ENCODE results near the gene MLLT6.

Gene MLLT6

DNA sequence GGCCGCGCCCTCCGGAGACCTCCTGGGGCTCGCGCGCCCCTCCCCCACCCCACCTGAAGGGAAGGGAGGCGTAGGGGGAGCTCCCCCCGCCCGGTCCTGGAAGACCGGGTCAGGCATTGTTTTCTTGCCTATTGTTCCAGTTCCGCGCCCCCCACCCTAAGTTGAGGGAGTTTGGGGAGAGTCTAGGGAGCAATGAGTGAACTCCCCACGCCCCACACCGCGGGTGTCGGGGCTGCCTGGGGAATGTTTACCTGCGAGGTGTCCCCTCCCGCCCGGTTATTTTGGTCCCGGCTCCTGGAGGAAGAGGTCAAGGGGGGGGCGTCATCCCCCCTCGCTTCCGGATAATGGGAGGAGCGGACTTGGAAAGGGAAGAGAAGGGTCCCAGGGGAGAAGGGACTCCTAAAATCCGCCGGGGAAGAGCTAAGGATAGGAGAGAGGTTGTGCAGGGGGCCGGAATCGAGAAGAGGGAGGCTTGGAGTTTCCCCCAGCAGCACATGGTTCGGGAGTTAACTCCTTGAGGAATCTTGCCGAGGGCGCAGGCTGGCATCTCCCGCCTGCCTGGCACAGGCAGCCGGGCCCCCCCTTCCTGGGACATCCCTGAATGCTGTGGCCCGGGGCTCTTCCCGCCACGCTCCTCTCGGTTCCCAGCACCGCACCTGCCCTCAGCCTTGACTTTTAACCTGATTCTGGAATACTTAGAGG is 881 bp downstream of the MLLT6 start:
- Histone ChIP-seq H3K36me3 (ENCODE audit: control insufficient read depth, insufficient read depth, low read length) (peaks cover 16% of the 10 kb centered on the region), H3K4me1 (ENCODE audit: control insufficient read depth, insufficient read depth, low read length) (peaks cover 14% of the 10 kb centered on the region), H3K27ac (ENCODE audit: low read depth, low read length) (peak overlapping the region; percentile 79), H3K27me3 (ENCODE audit: control insufficient read depth, insufficient read depth, low read length) (no peaks in the 10 kb centered on the region), H3K4me3 (ENCODE audit: low read length) (peak overlapping the region; percentile 62), H3K9ac (ENCODE audit: low read length) (peak overlapping the region; percentile 13)

DNA sequence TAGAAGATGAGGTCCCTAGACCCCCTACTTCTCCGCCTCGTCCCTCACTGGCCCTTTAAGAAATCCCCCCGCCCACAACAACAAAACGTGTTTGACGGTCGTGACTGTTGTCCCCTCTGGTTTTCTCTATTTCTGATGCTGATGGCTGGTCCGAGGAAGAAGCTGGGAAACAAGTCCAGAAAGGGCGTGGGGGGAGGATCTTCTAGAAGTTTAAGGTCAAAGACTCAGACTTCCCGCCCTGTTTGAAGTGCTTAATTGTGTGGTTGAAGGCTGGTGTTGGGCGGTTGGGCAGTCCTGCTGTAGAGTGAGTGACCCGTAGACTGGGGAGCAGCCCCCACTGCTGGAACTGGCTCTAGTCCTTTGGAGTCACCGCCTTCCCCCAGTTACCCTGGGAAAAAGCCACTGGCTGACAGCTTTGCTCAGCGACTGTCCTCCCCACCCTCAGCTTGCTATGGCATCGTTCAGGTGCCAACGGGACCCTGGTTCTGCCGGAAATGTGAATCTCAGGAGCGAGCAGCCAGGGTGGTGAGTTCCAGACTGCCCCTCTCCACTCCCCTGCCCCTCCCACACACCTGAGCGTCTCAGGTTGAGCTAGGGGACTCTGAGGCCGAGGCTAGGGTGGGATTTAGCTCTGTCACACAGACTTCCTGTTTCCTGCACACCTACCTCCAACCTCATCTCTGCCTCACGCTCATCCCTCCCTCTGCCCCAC is 1.6 kb downstream of the MLLT6 start:
- Histone ChIP-seq H3K9ac (ENCODE audit: low read length) (peak overlapping the region; percentile 13), H3K27ac (ENCODE audit: low read depth, low read length) (peak overlapping the region; percentile 79), H3K27me3 (ENCODE audit: control insufficient read depth, insufficient read depth, low read length) (no peaks in the 10 kb centered on the region), H3K4me1 (ENCODE audit: control insufficient read depth, insufficient read depth, low read length) (peaks cover 10% of the 10 kb centered on the region), H3K36me3 (ENCODE audit: control insufficient read depth, insufficient read depth, low read length) (peaks cover 23% of the 10 kb centered on the region), H3K4me3 (ENCODE audit: low read length) (peak overlapping the region; percentile 62)

DNA sequence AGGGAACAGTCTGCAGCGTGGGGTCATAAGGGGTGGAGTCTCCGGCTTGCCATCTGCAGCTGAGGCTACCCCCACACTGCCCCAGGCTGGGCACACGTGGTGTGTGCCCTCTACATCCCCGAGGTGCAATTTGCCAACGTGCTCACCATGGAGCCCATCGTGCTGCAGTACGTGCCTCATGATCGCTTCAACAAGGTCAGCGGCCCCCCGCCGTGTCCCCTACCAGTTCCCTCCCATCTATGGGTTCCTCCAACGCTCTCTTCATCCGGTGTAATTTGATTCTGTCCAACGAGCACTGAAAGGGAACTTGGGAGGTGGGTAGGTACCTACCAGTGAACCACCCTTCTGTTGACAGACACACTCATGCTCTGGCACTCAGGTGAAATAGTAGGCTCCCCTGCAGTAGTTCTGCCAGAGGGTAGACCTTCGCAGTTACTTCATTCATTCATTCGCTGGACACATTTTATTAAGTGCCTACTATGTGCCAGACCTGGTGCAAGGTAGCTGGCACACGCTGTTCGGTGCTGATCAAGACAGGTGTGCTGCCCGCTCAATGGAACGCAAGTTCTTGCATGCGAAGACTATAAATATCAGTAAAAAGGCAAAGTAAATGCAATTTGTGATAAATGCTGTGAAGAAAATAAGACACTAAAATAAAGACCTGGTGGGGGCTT is 2.7 kb downstream of the MLLT6 start:
- peaks cover 31% of the 10 kb centered on the region for H3K36me3 ChIP-seq (ENCODE audit: control insufficient read depth, insufficient read depth, low read length)
- no peak overlapping the region for H3K27ac ChIP-seq (ENCODE audit: low read depth, low read length)
- no peak overlapping the region for H3K9ac ChIP-seq (ENCODE audit: low read length)
- peaks cover 8% of the 10 kb centered on the region for H3K4me1 ChIP-seq (ENCODE audit: control insufficient read depth, insufficient read depth, low read length)
- no peaks in the 10 kb centered on the region for H3K27me3 ChIP-seq (ENCODE audit: control insufficient read depth, insufficient read depth, low read length)
- no peak overlapping the region for H3K4me3 ChIP-seq (ENCODE audit: low read length)

DNA sequence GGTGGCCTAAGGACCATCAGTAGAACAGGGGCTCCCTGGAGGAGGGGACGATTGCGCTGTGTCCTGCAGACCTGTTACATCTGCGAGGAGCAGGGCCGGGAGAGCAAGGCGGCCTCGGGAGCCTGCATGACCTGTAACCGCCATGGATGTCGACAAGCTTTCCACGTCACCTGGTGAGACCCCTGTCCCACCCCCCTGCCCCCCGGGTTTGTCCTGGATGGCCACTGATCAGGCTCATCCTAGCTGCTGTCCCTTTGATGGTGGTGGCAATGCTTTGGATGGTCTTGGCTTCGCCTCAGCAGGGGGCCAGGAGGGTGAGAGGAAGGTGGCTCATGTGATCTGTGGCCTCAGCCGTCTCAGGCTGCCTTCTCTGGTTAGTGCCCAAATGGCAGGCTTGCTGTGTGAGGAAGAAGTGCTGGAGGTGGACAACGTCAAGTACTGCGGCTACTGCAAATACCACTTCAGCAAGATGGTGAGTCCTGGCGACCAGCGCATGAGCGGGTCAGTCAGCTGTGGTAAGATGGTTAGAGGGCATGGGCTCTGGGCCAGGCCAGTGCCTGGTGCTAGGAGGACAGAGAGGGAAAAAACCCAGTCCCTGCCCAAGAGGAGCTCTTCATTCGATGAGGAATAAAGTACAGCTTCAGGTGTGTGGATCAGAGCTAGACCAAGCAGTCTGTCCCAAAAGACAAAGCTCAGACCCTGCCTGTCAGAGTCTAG is 4.2 kb downstream of the MLLT6 start:
- H3K36me3 ChIP-seq (ENCODE audit: control insufficient read depth, insufficient read depth, low read length), result peaks cover 37% of the 10 kb centered on the region
- H3K27me3 ChIP-seq (ENCODE audit: control insufficient read depth, insufficient read depth, low read length), result no peaks in the 10 kb centered on the region
- peaks cover 4% of the 10 kb centered on the region for H3K4me1 ChIP-seq (ENCODE audit: control insufficient read depth, insufficient read depth, low read length)
- H3K4me3 ChIP-seq (ENCODE audit: low read length), result no peak overlapping the region
- no peak overlapping the region for H3K9ac ChIP-seq (ENCODE audit: low read length)
- no peak overlapping the region for H3K27ac ChIP-seq (ENCODE audit: low read depth, low read length)

DNA sequence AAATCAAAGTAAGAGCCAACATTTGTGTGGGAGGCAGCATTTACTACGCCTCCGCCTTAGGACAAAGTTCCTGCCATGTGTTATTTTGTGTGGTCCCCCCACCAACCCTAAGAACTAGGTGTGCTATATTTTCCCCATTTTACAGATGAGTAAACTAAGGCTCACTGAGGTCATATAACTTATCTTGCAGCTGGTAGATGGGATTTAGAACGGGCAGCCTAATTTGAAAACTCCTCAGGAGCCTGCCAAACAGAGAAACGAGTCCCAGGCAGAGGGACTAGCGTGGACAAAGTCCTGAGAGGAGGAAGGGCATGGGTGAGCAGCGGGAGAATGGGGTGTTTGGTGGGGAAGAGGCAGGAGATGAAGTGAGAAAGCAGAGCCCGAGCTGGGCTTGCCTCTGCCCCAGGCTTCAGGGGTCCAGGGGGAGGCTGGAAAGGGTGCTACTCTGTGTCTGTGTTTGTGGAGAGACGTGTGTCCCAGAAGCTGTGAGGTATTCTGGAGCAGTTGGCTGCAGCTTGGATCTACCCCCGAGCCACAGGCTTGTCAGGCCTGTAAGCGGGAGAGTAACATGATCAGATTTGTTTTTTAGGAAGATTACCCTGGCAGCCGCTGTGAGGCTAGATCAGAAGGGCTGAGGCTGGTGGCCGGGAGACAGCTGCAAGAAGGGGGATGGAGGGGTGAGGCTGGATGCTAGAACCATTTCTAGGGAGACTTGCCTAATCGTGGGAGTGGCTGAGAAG is 5.0 kb downstream of the MLLT6 start:
- no peak overlapping the region for H3K27ac ChIP-seq (ENCODE audit: low read depth, low read length)
- H3K27me3 ChIP-seq (ENCODE audit: control insufficient read depth, insufficient read depth, low read length), result no peaks in the 10 kb centered on the region
- no peak overlapping the region for H3K9ac ChIP-seq (ENCODE audit: low read length)
- H3K36me3 ChIP-seq (ENCODE audit: control insufficient read depth, insufficient read depth, low read length), result peaks cover 37% of the 10 kb centered on the region
- peaks cover 4% of the 10 kb centered on the region for H3K4me1 ChIP-seq (ENCODE audit: control insufficient read depth, insufficient read depth, low read length)
- no peak overlapping the region for H3K4me3 ChIP-seq (ENCODE audit: low read length)

DNA sequence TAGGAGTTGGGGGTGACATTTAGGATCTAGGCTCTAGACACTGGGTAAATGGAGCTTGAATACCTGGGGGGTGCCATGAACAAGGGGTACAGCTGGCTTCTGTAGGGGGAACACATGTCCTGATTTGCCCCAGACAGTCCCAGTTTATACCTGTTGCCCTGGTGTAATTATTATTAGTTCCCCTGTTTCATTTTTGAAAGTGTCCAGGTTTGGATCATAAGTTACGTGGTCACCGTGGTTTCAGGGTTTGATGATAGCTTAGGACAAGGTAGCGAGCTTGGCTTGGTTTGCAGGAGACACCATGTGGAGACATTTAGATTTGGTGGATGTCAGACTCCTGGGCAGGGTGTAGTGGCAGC is 5.5 kb downstream of the MLLT6 start:
- Histone ChIP-seq H3K9ac (ENCODE audit: low read length) (no peak overlapping the region), H3K27me3 (ENCODE audit: control insufficient read depth, insufficient read depth, low read length) (no peaks in the 10 kb centered on the region), H3K36me3 (ENCODE audit: control insufficient read depth, insufficient read depth, low read length) (peaks cover 37% of the 10 kb centered on the region), H3K27ac (ENCODE audit: low read depth, low read length) (no peak overlapping the region), H3K4me3 (ENCODE audit: low read length) (no peak overlapping the region), H3K4me1 (ENCODE audit: control insufficient read depth, insufficient read depth, low read length) (peaks cover 4% of the 10 kb centered on the region)

DNA sequence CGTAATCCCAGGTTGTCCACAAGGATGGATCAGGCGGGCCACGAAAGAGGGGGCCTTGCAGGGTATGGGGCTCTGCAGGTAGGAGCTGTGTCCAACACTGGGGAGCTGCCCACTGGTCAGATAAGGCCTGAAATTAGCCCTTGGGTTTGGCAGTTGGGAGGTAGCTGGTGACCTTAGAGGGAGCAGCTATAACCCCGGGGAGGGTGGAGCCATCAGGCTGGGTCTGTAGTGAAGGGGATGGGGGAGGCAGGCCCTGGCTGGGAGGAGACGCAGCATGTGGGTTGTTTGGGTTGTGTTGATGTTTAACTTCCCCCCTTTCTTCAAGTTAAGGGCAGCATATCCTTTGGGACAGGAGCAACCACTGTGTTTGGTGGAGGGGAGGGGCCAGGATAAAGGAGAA is 5.9 kb downstream of the MLLT6 start:
- Histone ChIP-seq H3K36me3 (ENCODE audit: control insufficient read depth, insufficient read depth, low read length) (peaks cover 37% of the 10 kb centered on the region), H3K27ac (ENCODE audit: low read depth, low read length) (no peak overlapping the region), H3K27me3 (ENCODE audit: control insufficient read depth, insufficient read depth, low read length) (no peaks in the 10 kb centered on the region), H3K4me1 (ENCODE audit: control insufficient read depth, insufficient read depth, low read length) (peaks cover 4% of the 10 kb centered on the region), H3K4me3 (ENCODE audit: low read length) (no peak overlapping the region), H3K9ac (ENCODE audit: low read length) (no peak overlapping the region)

DNA sequence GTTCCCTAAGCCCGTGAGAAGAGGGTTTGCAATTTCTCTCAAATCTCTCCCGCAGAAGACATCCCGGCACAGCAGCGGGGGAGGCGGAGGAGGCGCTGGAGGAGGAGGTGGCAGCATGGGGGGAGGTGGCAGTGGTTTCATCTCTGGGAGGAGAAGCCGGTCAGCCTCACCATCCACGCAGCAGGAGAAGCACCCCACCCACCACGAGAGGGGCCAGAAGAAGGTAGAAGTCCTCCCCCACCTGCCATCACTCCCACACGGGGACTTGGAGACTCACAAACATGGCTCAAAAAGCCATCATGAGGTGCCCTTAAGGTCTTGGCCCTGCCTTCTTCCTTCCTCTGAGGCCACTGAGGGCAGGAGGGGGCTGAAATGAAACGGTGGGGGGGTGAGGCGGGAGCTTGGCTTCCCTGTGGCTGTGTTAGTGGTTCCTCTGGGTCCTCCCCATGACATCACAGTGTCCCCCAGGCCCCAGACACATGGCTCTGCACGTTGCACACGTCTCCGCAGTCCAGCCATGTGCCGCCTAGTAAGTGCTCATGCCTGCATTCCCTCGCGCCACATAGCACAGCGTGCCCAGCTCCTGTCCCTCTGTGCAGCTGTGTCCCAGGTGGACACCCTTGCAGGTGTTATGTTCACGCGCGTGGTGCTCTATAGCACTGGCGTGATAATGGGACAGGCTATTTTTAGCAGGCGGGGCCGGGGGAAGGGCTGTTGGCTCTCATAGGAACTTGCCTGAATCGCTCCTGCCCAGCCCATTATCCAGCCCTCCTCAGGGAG is 6.9 kb downstream of the MLLT6 start:
- H3K27ac ChIP-seq (ENCODE audit: low read depth, low read length), result no peak overlapping the region
- H3K36me3 ChIP-seq (ENCODE audit: control insufficient read depth, insufficient read depth, low read length), result peaks cover 47% of the 10 kb centered on the region
- peaks cover under 1% of the 10 kb centered on the region for H3K4me1 ChIP-seq (ENCODE audit: control insufficient read depth, insufficient read depth, low read length)
- H3K9ac ChIP-seq (ENCODE audit: low read length), result no peak overlapping the region
- no peaks in the 10 kb centered on the region for H3K27me3 ChIP-seq (ENCODE audit: control insufficient read depth, insufficient read depth, low read length)
- H3K4me3 ChIP-seq (ENCODE audit: low read length), result no peak overlapping the region

DNA sequence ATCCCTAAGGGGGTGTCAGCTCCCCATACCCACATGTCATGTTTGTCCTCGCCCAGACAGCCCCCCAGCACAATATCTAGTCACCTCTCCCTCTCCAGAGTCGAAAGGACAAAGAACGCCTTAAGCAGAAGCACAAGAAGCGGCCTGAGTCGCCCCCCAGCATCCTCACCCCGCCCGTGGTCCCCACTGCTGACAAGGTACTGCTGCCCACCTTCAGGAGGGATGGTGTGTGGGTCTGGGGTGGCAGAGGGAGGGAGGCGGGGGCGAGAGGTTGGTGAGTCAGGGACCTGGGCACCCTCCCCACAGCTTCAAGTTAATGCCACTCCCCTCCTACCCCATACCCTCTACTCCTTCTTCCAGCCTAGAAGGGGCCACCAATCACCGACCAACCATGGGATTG is 7.5 kb downstream of the MLLT6 start:
- no peaks in the 10 kb centered on the region for H3K27me3 ChIP-seq (ENCODE audit: control insufficient read depth, insufficient read depth, low read length)
- peaks cover 49% of the 10 kb centered on the region for H3K36me3 ChIP-seq (ENCODE audit: control insufficient read depth, insufficient read depth, low read length)
- H3K9ac ChIP-seq (ENCODE audit: low read length), result no peak overlapping the region
- H3K4me3 ChIP-seq (ENCODE audit: low read length), result no peak overlapping the region
- H3K27ac ChIP-seq (ENCODE audit: low read depth, low read length), result no peak overlapping the region
- H3K4me1 ChIP-seq (ENCODE audit: control insufficient read depth, insufficient read depth, low read length), result no peaks in the 10 kb centered on the region

DNA sequence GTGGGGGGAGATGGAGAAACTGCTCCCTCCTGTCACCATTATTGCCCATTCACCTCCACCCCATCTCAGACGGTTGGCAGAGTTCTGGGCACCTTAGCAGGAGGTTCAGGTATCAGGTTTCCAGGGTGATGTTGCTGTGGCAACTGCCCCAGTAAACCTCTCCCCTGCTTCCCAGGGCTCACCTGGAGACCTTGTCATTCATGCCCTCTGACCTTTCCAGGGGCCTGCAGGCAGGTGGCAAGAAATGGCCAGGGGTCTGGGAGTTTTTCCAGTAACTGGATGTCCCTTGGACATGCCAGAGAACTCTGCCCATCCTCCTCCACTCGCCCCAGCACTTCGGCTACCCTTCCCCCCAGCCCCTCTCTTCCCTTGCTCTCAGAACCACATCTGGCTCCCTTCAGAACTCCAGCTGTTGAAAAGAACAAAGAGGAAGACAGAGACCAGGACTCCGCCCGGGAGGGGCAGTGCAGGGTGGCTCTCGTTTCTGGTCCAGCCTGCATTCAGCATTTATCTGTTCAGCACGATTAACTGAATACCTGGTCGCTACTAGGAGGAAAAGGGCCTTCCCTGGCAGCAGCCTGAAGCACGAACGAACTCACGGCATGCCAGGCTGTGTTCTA is 8.5 kb downstream of the MLLT6 start:
- no peaks in the 10 kb centered on the region for H3K4me1 ChIP-seq (ENCODE audit: control insufficient read depth, insufficient read depth, low read length)
- H3K27me3 ChIP-seq (ENCODE audit: control insufficient read depth, insufficient read depth, low read length), result no peaks in the 10 kb centered on the region
- H3K36me3 ChIP-seq (ENCODE audit: control insufficient read depth, insufficient read depth, low read length), result peaks cover 52% of the 10 kb centered on the region
- H3K9ac ChIP-seq (ENCODE audit: low read length), result no peak overlapping the region
- H3K4me3 ChIP-seq (ENCODE audit: low read length), result no peak overlapping the region
- no peak overlapping the region for H3K27ac ChIP-seq (ENCODE audit: low read depth, low read length)

Data from rectal smooth muscle tissue (tissue), 1 donor.